SW480 (cell line): ENCODE results near the gene PTMS.
"Not testable (repeated sequence)": the region's sequence is repeated elsewhere in the genome, so short reads cannot be mapped to it uniquely, and the experiment has no call there.

Experiments
- DNase-seq: peaks from one replicate; pipeline ENCODE4 v3.0.0-alpha.2; 2016; ENCODE audit warnings: low spot score

PTMS gene, protein sequence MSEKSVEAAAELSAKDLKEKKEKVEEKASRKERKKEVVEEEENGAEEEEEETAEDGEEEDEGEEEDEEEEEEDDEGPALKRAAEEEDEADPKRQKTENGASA

GRCh38 chr12:6765634-6766581 lies at the start of gene PTMS:
TSS of gene PTMS (plus strand) at chr12:6766363. CDS start at chr12:6766706, 343 bp downstream.
- DNase-seq: peak; percentile 99

DNA sequence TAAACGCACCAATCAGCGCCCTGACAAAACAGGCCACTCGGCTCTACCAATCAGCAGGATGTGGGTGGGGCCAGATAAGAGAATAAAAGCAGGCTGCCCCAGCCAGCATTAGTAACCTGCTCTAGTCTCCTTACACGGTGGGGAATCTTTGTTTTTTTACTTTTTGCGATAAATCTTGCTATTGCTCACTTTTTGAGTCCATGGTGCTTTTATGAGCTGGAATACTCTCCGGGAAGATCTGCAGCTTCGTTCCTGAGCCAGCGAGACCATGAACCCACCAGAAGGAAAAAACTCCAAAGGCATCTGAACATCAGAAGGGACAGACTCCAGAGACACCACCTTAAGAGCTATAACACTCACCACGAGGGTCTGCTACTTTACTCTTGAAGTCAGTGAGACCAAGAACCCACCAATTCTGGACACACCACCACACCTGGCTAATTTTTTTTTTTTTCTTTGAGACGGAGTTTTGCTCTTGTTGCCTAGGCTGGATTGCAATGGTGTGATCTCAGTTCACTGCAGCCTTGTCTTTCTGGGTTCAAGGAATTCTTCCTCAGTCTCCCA lies 49.2 kb upstream of the PTMS start:
- no peak for DNase-seq

DNA sequence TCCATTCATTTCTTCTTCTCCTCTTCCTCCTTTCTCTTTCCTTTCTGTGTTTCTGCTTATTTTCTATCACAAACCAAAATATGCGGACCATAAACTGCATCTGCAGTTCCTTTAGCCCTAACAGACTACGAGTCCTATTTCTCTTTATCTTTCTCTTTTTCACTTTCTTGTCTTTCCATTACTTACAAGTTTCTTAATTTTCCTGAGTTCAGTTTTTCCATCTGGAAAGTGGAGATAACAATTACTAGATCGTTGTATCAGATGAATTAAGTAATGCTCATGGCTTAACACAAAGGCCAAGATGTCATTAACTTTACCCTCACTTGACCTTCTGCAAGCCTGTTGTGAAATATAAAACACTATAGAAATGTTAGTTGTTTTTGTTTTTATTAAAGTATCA lies 43.3 kb upstream of the PTMS start:
- no peak for DNase-seq

- peak; percentile 100 for DNase-seq
Measured at GRCh38 chr12:6723607-6724408, 42.4 kb upstream of the PTMS start, which contains the start of gene COPS7A. TSS of gene COPS7A (plus strand) at chr12:6724046. CDS start at chr12:6724657, 611 bp downstream.

DNA sequence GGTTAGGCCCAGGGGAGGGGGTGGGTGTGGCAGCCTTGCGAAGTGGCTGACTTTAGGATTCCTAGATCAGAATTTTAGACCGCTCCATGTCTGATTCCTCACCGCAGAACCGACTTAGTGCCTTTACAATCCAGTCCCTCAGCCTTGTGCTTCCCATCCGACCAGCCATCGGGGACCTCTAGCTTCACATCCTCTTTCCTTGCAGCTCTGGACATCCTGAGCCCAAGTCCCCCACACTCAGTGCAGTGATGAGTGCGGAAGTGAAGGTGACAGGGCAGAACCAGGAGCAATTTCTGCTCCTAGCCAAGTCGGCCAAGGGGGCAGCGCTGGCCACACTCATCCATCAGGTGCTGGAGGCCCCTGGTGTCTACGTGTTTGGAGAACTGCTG lies 41.8 kb upstream of the PTMS start:
- peak; percentile 61 for DNase-seq

GRCh38 chr12:6725350-6725749 lies 40.8 kb upstream of the PTMS start:
- no peak for DNase-seq

- no peak for DNase-seq
Measured at GRCh38 chr12:6729186-6729585, 37.0 kb upstream of the PTMS start.

- DNase-seq: no peak
Measured at GRCh38 chr12:6730169-6730568, 36.0 kb upstream of the PTMS start.

GRCh38 chr12:6734506-6735387 lies 31.4 kb upstream of the PTMS start:
- no peak for DNase-seq

DNA sequence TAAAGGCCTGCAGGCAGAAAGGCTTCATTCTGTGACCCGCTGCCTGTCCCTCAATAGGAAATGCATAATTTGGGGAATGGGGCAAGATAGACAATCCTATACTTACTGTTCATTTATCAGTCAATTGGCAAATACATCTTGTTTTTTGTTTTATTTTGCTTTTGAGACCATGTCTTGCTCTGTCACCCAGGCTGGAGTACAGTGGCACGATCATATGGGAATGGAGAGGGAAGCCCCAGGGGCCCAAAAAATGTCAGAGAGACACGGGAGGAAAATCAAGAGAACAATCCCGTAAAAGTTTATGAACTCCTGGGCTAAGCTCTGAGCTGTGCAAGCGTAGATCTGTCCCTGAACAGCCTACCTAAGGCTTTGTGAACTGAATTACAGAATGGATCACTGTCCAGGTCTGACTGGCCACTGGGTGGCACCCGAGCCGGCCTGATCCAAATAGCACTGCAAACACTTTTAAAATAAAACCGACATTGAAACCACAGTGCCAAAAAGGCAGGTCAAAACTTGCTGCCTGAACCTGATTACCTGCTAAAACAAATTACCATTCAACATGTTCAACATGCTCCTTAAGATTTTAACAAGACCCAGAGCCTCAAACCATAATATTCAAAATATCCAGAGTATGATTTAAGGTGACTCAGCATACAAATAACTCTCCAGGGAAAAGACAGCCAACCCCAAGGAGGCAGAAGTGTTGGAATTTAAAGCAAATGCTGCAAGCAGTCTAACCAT lies 30.5 kb upstream of the PTMS start:
- DNase-seq: peak; percentile 80

GRCh38 chr12:6736754-6737153 lies 29.4 kb upstream of the PTMS start:
- DNase-seq: no peak

- not testable (repeated sequence) for DNase-seq
Measured at GRCh38 chr12:6742080-6742479, 24.1 kb upstream of the PTMS start.

GRCh38 chr12:6742834-6743233 lies 23.3 kb upstream of the PTMS start:
- no peak for DNase-seq

GRCh38 chr12:6743300-6743699 lies 22.9 kb upstream of the PTMS start:
- not testable (repeated sequence) for DNase-seq

DNA sequence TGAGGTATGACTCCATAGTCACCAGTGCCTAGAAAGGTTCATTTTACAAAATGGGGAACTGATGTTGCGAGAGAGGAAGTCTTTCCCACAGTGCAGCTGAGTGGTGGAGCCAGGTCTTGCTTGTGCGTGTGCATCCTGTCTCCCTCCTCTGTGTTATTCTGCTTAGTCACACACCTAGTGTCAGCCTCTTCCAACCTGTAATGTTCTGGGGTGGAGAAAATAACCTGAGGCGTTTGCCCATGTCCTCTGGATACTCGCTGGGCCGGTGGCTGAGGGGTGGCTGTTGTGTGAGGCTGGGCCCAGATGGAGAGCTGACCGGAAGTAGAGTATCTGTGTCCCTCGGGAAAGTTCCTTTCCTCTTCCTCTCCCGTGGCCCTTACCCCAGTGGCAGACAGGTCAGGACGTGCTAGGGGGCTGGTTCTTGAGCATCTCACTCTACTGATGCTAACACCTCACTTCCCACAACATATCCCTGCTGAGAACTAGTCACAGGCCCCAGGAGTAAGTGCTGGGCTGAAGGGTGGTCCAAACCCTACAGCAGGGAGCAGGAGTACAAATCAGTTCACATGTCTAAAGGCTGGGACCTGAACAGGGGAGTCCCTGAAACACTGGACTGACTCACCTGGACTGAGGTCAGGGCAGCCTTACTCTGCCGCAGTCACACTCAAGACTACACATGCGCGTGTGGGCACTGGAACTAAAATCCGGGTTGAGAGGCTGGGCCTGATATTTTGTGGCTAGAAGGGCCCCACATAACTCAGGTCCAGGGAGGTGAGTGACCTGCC lies 20.2 kb upstream of the PTMS start:
- DNase-seq: no peak

DNA sequence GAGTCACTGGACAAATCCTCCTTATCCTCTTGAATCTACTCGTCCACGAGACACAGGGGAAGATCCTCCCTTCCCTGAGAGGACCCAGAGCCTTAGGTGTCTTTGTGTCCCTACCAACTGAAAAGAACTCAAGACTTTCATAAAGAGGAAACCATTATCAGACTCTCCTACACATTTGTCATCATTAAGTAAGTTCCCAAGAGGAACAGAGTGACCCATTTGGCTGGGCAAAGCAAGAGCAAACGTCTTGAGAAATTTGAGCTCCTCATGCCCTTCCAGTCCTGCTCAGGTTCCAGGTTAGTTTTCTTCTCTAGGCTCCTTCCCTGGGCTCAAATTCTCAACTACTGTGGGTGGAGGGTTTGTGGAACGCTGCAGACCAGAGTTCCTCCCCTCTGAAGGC lies 18.9 kb upstream of the PTMS start:
- no peak for DNase-seq

GRCh38 chr12:6748761-6749160 lies 17.4 kb upstream of the PTMS start:
- DNase-seq: no peak

- no peak for DNase-seq
Measured at GRCh38 chr12:6750506-6750905, 15.7 kb upstream of the PTMS start.

DNA sequence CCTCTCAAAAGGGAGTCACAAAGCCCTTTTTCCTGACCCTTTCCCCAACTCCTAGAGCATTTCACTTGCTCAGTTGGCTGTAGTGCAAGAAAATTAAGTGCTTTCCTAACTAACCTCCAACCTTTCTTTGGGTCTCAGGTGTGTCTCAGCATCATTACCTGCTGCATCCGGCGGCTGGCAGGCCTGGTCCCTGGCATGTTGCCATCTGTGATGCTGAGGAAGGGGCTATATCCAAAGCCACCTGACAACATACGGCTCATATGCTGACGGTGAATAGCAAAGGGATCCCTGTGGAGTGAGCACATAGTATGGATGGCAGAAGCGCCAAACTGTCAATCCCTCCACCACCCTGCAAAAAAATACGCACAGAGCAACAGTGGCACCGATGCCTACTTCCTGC lies 14.4 kb upstream of the PTMS start:
- DNase-seq: no peak
